GM10248 (cell line): ENCODE measurements around the gene ABCA10.
"Not testable (repeated sequence)": the region's sequence is repeated elsewhere in the genome, so short reads cannot be mapped to it uniquely, and the experiment has no call there.

Source experiments
- CTCF ChIA-PET: fragments of 300-600 bp; sonication (Branson Sonifier 250); formaldehyde crosslinking; extraction: SDS; loops from one replicate; lab custom pipeline; 2021; ENCODE audit warnings: antibody characterized with exemption; lab: Yijun Ruan, JAX
- POLR2A ChIA-PET: fragments of 350-650 bp; sonication (Branson Sonifier 250); formaldehyde crosslinking; extraction: SDS; loops from one replicate; lab custom pipeline; 2020; ENCODE audit warnings: antibody characterized with exemption; lab: Yijun Ruan, JAX
- DNase-seq: peaks from one replicate; pipeline ENCODE4 v3.0.0; 2012; ENCODE audit errors: extremely low spot score
- CTCF ChIP-seq: IDR thresholded peaks from 2 replicates; pipeline ENCODE4 v1.5.1; 2012; ENCODE audit warnings: mild to moderate bottlenecking, low read depth; ENCODE audit errors: extremely low read depth, missing control alignments, control extremely low read depth

The ABCA10 gene

GRCh38 chr17:69173118-69173517 lies 55.5 kb downstream of the ABCA10 start:
- ChIA-PET POLR2A (no interaction called here), CTCF (interaction anchor here (1.3 kb wide), 1 partner anchor 14 kb away, joined by 3 read pairs; no protein-coding TSS in a partner anchor)
- TF ChIP-seq CTCF, result no peak
- DNase-seq, result no peak

- ChIA-PET POLR2A (no interaction called here), CTCF (no interaction called here)
- no peak for TF ChIP-seq CTCF
- DNase-seq, result no peak
Measured at GRCh38 chr17:69170377-69170776, 58.2 kb downstream of the ABCA10 start.

DNA sequence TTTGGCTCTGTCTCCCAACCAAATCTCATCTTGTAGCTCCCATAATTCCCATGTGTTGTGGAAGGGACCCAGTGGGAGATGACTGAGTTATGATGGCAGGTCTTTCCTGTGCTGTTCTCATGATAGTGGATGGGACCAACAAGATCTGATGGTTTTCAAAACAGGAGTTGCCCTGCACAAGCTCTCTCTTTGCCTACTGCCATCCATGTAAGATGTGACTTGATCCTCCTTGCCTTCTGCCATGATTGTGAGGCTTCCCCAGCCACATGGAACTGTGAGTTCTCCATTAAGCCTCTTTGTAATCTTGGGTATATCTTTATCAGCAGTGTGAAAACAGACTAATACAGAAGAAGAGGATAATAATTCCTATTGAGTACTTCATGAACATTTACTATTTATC lies 60.0 kb downstream of the ABCA10 start:
- DNase-seq, CTCF ChIA-PET, POLR2A ChIA-PET: not testable (repeated sequence)

DNA sequence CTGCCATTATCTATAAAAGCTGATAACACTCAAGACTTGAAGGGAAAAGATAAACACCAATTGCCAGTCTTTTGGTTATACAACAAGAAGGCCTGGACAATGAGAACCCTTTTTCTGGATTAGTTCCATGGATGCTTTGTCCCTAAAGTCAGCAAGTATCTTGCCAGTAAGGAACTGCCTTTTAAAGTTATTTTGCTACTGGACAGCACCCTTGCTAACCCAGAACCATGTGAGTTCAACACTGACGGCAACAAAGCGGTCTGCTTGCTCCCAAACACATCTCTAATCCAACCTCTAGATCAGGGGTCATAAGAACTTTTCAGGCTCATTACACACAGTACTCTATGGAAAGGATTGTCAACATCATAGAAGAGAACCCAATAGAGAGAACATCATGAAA lies 61.7 kb downstream of the ABCA10 start:
- ChIA-PET CTCF (interaction anchor here (1.3 kb wide), 1 partner anchor 17 kb away, joined by 3 read pairs; no protein-coding TSS in a partner anchor), POLR2A (no interaction called here)
- no peak for DNase-seq
- no peak for TF ChIP-seq CTCF

DNA sequence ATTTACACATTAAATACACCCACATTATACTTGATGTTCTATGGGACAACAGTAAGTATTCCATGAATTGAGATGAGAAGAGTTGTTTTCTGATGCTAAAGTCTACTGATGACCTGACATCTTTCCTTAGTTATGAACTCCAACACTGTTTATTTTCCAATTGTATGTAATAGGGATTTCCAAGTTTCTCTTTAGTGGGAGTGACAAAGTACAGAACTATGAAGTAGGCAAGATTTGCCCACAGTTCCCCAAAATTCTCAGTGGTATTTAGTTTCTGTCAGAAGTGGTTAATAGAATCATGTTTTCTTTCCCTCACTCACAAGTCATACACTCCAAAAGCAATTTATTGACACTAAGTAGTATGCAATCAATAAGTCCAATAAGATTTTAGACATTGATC lies 64.4 kb downstream of the ABCA10 start:
- CTCF ChIA-PET, result no interaction called here
- no peak for DNase-seq
- POLR2A ChIA-PET, result no interaction called here
- TF ChIP-seq CTCF, result no peak

GRCh38 chr17:69159418-69159817 lies 69.2 kb downstream of the ABCA10 start:
- POLR2A ChIA-PET, result no interaction called here
- CTCF ChIA-PET, result interaction anchor here (1.3 kb wide), 1 partner anchor 17 kb away, joined by 5 read pairs; the partner anchor contains the start of gene ABCA6
- no peak for TF ChIP-seq CTCF
- no peak for DNase-seq

- CTCF ChIA-PET, result interaction anchor here (1.4 kb wide), 1 partner anchor 13 kb away, joined by 4 read pairs; the partner anchor contains the start of gene ABCA6
- DNase-seq, result no peak
- TF ChIP-seq CTCF, result no peak
Measured at GRCh38 chr17:69154267-69154666, 74.4 kb downstream of the ABCA10 start.

More at GRCh38 chr17:69154267-69154666, 74.4 kb downstream of the ABCA10 start:
- POLR2A ChIA-PET, result no interaction called here
